ENCODE measurements around the gene CHPF2.

CHPF2 gene

DNA sequence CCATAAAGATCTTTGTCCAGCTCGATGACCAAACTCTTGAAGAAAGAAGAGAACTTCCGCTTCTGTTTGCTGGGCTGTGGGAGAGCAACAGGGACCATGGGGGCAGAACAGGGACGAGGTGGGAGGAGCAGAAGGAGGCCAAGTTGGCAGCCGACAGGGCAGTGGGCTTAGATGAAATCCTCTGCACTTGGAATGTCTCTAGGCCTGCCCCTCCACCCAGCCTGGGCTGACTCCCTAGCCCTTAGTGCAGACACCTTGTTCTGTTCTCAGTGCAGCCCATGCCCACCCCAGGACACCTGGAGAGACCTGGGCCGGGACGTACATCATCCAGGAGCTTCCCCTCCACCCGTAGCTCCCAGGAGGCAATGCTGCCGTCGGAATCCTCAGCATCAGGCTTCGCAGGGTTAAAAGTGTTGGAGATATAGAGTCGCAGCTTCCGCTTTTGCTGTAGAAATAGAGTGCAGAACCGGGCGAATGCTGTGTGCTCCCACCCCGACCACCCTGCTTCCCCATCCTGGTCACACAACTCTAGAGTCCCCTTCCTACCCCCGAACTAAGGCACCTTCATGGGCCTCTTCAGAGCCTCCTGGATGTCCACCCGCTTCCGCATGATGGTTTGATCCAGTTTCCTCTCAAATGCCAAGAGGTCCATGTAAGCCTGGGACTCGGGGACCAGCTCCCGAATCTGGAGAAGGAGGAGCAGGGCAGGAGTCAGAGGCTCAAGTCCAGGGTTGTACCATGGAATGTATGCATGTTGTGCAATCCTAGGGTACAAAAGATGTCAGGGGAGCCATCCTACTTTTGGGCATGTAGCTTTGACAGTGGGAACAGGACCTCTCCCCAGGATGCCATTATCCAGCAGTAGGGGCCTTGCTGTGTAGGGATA is 10.1 kb downstream of the CHPF2 start:
- TF ChIP-seq, protein P1, sequence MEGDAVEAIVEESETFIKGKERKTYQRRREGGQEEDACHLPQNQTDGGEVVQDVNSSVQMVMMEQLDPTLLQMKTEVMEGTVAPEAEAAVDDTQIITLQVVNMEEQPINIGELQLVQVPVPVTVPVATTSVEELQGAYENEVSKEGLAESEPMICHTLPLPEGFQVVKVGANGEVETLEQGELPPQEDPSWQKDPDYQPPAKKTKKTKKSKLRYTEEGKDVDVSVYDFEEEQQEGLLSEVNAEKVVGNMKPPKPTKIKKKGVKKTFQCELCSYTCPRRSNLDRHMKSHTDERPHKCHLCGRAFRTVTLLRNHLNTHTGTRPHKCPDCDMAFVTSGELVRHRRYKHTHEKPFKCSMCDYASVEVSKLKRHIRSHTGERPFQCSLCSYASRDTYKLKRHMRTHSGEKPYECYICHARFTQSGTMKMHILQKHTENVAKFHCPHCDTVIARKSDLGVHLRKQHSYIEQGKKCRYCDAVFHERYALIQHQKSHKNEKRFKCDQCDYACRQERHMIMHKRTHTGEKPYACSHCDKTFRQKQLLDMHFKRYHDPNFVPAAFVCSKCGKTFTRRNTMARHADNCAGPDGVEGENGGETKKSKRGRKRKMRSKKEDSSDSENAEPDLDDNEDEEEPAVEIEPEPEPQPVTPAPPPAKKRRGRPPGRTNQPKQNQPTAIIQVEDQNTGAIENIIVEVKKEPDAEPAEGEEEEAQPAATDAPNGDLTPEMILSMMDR (IDR thresholded peaks at IDR 0.05; ENCODE audit: control insufficient read depth, insufficient read depth, low read depth, low read length, missing control alignments), result no peak
- no peak for DNase-seq (ENCODE audit: low read depth)
- no peak overlapping the region for H3K4me3 ChIP-seq (ENCODE audit: control insufficient read depth, low read depth, low read length)

DNA sequence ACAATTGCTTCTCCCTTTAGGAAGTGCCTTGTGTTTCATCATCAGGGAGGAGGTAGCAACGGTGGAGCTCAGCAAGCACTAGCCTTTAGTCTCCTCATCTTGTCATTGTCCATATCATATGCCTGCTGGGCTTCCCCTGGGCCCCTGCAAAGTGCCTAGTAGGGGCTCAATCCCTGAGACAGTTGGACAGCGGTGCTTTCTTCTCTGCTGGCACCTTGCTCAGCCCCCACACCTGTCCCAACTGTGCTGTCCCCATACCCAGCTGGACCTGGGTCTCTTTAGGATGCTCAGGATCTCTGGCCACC is 10.7 kb downstream of the CHPF2 start:
- DNase-seq (ENCODE audit: low read depth), result no peak
- H3K4me3 ChIP-seq (ENCODE audit: control insufficient read depth, low read depth, low read length), result no peak overlapping the region
- TF ChIP-seq, protein P1 (IDR thresholded peaks at IDR 0.05; ENCODE audit: control insufficient read depth, insufficient read depth, low read depth, low read length, missing control alignments), result no peak

DNA sequence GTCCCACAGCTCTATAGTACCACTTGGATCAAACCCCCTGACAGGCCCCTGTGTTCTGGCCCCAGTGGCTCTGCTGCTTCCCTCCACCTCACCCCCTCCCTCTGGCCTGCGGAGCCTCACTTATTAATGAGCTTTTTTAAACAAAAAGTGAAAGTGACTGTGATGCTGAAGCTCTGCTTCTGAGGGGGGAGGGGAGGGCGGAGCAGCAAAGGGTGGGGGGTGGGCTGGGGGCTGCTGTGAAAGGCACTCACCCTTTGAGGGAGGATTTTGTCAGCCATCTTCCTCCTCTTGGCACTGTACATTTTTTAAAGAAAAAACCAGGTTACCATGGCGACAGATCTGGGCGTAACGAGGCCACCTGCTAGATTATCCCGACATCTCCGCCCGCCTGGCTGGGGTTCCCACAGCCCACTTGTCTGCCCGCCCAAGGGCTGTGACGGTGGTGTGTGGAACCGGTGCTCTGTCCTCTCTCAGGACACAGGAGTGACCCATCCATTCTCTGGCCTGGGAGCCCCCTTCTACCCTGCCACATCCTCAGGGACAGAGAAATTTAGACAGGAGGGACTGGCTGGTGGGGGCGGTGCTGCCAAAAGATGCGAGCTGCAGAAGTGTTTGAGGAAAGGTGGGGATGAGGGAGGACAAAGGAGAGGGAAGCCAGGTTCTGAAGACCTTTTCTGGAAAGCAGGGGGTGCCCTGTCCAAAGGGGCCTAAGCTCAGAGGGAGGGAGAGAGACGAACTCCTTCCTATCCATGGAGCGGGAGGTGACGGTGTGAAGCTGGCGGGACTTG is 11.3 kb downstream of the CHPF2 start:
- no peak overlapping the region for H3K4me3 ChIP-seq (ENCODE audit: control insufficient read depth, low read depth, low read length)
- TF ChIP-seq, protein P1 (IDR thresholded peaks at IDR 0.05; ENCODE audit: control insufficient read depth, insufficient read depth, low read depth, low read length, missing control alignments), result no peak
- no peak for DNase-seq (ENCODE audit: low read depth)

DNA sequence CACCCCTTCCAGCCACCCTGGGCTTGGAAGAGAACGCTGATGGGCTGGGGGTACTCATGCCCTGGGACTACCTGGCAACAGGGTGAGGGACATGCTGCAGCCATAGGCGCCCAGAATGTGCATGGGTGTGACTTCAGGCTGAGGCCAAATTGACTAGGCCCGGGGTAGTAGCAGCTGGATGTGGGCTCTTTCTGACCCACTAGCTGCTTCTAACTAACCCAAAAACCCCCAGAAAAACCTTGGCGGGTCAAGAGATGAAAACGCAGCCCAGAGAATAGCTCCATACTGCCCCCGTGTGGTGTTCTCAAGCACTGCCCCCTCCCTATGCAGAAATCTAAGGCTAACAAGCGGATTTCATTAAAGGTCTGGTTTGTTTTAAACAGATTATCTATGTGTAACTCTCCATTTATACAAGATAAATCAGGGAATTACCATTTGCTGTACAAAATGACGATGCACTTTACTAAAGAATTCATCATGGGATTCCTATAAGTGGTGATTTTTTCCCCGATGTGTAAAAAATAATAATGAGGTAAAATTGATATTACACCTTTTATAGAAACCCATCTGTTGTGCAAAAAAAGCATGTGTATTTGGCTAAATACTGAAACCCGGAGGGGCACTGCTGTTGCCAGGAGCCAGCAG is 12.0 kb downstream of the CHPF2 start:
- TF ChIP-seq, protein P1 (IDR thresholded peaks at IDR 0.05; ENCODE audit: control insufficient read depth, insufficient read depth, low read depth, low read length, missing control alignments), result peak; percentile 92
- DNase-seq (ENCODE audit: low read depth), result no peak
- H3K4me3 ChIP-seq (ENCODE audit: control insufficient read depth, low read depth, low read length), result no peak overlapping the region

DNA sequence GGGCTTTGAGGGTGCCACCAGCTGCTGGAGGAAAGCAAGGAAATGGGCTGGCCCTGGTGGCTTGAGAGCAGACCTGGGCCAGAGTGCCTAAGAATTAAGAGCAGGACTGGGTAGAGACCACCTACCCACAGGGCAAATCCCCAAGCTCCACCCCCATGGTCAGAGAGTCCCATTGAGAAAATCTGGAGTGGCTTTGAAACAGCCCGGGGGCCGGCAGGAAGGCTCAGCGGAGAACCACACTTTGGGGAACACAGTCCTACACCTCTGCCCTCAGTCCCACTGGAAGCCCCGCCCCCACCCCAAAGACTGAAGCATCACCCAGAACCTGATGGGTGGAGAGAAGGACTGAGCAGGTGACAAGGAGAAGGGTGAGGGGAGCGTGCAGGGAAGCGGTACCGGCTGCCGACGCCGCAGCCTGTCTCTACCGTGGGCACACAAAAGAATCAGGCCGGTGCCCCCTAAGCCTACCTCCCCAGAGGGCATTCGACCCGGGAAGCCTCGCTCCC is 12.6 kb downstream of the CHPF2 start:
- no peak for DNase-seq (ENCODE audit: low read depth)
- TF ChIP-seq, protein P1 (IDR thresholded peaks at IDR 0.05; ENCODE audit: control insufficient read depth, insufficient read depth, low read depth, low read length, missing control alignments), result no peak
- peak overlapping the region; percentile 12 for H3K4me3 ChIP-seq (ENCODE audit: control insufficient read depth, low read depth, low read length)

DNA sequence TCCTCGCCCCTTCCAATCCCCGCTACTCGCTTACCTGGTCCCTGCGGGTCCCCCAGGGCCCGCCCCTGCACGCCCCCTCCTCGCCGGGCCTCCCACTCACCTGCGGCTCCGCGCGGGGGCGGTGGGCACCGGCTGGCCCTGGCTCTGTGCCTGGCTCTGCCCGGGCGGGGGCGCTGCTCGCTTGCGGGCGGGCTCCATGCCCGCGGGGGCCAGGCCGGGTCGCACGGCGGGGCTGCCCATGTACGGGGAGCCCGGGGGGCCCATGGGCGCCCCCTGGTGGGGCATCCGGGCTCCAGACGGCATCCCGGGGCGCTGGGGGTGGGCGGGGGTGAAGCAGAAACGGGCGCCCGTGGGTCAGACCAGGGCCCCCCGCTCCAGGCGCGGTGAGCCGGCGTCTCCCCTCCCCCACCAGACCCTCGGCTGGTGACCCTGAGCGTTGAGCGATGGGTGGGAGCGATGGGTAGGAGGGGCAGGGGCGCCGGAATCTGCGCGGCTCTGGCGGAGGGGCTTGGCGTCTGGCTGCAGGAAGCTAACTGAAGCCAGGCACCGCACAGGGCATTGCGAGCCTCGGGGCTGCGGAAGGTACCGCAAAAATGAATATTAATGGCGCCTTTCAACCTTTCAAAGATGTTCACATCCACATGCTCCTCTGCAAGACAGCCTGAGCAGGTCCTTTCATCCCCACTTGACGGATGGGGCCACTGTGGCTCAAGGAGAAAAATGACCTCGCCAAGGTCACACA is 13.2 kb downstream of the CHPF2 start:
- TF ChIP-seq, protein P1 (IDR thresholded peaks at IDR 0.05; ENCODE audit: control insufficient read depth, insufficient read depth, low read depth, low read length, missing control alignments), result peak; percentile 39

More for the DNA sequence above, 13.2 kb downstream of the CHPF2 start:
- no peak for DNase-seq (ENCODE audit: low read depth)
- peak overlapping the region; percentile 33 for H3K4me3 ChIP-seq (ENCODE audit: control insufficient read depth, low read depth, low read length)
